Hematopoietic multipotent progenitor cell (in vitro differentiated cells): ENCODE results near the gene GZMB. TPM values are rescaled to one million over a fixed set of nuclear protein-coding genes. Genes with fewer than 3 reads are reported as not detected.
A peak's percentile ranks its signal among the peaks of the same experiment; 100 is the strongest.
"Not testable (repeated sequence)": the region's sequence is repeated elsewhere in the genome, so short reads cannot be mapped to it uniquely, and the experiment has no call there.

Source experiments
- DNase-seq, 3 donors: peaks; one replicate each; pipeline ENCODE4 v3.0.0-alpha.2; 2011 to 2015; ENCODE audit warnings: low read depth in 2 of 3, low spot score in 2 of 3
- total RNA-seq: library from RNA; depleted of rRNA; stranded (reverse); fragments of >200 nt; gene quantifications from one replicate; pipeline ENCODE4 v1.2.3, GENCODE V29; 2012

Gene GZMB
- total RNA-seq, 1 donor = under 0.01 TPM

DNA sequence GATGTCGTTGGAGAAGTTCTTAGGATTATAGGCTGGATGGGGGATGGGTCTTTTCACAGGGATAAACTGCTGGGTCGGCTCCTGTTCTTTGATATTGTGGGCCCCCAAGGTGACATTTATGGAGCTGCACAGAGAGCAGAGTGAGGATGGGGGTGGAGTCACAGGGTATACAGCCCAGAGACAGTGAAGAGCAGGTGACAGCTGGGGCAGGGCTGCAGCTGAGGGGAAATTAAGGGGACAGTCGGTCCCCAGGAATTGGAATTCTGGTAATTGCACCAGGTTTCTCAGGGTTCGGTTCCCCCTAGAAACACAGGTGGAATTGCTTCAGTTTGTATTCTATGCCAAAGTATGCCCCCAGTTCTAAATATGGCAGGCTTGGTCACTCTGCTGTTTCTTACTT lies 1.7 kb downstream of the GZMB start:
- no peak for DNase-seq

DNA sequence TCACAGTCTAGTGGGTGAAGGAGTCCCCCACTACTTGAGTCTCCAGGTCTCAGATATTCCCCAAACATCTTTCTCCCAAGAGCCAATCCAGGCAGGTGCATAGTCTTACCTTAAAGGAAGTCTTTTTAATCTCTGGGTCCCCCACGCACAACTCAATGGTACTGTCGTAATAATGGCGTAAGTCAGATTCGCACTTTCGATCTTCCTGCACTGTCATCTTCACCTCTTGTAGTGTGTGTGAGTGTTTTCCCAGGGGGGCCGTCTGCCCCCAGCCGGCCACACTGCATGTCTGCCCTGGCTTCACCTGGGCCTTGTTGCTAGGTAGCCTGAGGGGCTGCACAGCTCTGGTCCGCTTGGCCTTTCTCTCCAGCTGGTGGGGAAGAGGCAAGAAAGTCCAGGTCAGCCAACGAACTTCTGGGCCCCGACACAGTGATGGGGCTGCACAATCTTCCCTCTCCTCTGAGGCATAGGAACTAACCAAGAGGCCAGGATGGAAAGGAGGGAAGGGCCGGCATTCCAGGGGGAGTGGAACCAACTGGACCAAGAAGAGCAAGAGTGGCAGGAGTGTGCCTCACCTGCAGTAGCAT lies 2.1 kb downstream of the GZMB start:
- no peak for DNase-seq

DNA sequence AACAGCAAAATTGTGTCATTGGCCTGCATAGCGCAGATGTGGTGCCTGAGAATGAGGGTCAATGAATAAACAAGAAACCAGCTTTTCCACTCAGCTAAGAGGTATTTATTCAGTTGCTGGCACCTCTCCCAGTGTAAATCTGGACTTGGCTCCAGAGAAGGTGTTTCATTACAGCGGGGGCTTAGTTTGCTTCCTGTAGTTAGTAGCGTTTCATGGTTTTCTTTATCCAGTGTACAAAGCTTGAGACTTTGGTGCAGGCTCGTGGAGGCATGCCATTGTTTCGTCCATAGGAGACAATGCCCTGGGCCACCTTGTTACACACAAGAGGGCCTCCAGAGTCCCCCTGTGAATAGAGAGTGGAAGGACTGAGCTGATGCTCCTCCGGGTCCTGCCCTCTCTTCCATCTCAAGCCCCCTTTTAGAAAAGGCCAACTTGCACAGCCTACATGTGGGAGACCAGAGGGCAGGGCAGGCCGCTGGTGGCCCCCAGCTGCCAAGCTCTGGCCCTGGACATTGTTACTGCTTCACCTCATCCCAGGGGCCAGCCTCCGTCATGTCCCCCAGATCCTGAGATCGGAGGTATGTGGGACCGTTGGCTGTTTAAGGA lies 3.0 kb downstream of the GZMB start:
- DNase-seq = no peak

DNA sequence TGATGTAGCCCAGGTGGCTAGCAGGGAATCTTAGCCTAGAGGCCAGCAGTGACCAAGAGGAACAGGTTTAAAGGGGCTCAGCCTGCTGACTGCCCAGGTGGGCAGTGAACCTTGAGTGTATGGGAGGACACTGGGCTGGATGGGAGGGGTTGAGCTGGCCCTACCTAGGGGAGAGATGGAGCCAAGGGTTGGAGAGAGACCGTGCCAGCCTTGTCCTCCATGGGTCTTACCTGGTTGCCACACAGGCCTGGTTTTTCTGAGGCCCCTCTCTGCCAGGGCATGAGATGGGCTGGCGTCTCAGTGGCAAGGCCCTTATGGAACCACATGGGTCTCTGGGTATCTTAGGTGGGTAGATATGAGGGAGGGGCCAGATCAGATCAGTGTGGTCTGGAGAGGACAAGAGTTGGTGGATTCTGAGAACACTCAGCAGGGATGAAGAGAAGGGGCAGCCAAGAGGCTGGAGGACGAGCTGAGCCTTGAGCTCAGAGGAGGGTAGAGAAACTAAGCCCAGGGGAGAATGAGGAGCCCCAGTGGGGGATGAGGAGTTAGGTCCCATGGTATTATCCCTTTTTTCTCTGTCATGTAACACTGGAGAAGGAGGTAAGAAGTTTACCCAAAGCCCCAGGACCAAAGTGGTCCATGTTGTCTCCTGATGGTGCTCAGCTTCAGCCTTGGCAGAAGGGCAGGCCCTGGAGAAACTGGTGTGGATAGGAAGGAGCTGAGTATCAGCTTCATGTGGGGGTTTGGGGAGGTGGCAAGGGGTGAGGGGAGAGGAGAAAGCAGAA lies 3.7 kb downstream of the GZMB start:
- DNase-seq = no peak

DNA sequence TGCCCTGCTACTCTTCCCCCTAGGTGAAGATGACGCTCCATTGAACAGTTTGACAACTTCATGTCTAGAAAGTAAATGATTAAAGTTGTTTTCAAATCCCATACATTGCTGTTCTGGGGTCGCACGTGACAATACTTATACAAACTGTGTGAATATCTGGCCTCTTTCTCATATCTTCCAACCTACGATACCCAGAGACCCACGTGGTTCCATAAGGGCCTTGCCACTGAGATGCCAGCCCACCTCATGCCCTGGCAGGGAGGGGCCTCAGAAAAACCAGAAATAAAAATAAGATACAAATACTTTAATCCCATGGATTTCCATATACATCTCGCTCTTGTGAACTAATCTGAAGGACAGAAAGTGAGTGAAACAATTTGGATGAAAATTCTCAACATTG lies 4.5 kb downstream of the GZMB start:
- no peak for DNase-seq

DNA sequence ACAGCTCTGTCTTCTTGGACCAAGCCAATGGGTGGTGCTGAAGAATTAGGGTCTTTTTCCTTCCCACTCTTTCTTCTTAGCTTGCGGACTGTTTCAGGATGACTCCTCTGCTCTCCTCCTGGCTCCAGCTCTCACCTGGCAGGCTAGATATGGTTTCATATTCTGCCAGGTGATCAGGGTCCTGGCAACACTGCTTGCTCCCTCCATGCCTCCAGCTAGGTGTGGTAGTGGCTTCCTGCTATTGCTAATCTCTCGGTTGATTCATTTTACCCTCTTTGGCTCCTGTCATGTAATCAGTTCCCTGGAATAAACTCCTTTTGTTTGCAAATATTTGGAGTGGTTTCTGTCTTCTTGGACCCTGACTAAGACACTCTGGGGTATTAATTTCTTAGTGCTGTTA lies 20.2 kb downstream of the GZMB start:
- no peak for DNase-seq

DNA sequence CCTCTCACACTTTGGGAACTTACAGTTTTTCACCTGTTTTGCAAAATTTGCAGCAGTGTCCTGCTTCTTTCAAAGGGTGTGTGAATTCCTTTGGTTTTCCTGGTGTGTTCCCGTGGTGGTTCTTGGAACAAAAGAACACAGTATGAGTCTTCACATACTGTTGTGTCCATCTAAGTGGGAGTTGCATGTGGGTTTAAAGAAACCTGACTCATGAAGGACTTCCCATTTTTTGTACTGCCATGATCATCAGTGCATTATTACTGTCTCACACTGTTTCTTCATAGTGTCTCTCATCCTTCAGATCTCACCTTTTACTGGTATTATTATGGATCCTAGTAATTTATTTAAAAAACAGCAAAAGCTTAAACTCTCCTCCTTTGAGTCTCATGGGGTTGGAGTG lies 20.7 kb downstream of the GZMB start:
- DNase-seq = no peak

DNA sequence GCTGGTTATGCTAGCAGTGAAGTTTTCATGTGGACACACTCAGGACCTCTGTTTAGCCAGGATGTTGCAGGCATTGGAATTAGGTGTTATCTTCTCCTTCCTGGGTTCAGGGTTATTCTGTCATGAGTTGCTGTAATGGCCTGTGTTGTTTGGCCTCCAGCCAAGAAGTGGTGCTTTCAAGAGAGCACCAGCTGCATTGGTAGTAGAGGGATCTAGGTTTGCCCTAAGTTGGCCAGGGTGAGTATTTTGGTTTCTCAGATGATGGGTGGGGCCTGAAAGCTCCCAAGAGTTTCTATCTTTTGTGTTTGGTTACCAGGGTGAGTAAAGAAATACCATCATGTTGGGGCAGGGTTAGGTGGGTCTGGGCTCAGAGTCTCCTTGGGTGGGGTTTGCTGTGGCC lies 21.8 kb downstream of the GZMB start:
- no peak for DNase-seq

DNA sequence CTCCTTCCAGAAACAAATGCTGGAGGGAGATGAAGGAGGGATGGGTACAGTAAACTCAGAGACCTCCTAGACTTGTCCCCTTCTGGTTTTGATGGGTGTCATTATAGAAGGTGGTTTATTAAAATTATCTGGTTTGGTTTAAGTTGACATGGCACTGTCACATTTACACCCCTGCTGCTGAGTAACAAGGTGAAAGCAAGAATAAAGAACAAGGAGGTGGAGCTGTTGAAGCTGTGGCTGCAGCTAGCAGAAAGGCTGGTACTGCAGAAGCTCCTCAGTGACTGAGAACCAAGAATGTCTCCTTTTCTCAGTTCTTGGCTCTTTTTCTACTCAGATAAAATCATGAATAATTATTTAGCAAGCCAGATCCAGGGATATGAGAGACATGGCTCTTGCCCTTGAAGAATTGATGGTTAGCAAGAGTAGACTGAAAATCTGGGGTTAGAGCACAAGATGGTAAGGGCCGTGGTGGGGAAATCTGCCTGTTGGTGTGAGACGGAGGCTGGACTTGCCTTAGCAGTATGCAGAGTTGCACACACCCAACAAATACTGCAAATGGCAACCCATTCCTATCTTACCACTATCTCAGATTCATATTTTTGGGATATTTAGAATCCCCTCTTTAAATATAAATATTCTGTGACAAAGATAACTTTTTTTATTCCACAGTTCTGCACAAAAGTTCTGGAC lies 24.2 kb downstream of the GZMB start, which contains the start of gene GZMH:
GZMH (minus strand) TSS at position 31 of the 690 bp plus-strand sequence. CDS start 72 bp downstream, outside the sequence.
- DNase-seq = no peak

DNA sequence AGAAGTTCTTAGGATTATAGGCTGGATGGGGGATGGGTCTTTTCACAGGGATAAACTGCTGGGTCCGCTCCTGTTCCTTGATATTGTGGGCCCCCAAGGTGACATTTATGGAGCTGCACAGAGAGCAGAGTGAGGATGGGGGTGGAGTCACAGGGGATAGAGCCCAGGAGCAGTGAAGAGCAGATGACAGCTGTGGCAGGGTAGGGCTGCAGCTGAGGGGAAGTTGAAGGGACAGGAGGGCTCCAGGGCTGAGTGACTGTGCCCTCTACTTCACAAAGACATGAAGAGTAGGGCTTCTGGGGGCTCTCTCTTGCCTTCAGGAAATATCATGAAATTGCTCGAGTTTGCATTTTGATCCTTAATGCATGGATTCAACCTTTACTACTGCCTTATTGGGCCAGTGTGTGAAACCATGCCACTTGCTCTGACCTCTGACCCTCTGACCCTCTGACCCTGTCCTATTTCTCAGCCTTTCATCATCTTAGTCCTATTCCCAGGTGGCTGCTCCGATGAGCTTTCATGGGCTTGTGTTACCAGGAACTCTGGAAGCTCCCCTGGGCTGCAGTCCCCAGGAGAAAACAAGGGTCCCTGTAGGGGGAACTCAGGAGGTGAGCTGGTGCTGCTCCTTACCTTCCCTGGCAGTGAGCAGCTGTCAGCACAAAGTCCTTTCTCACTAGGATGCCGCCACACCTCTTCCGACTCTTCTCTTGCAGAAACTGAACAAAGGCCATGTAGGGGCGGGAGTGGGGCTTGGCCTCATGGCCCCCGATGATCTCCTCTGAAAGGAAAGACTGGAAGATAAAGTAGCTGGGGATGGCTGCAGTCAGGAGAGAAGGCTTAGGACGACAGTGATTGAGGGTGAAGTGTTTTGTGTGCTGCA lies 26.1 kb downstream of the GZMB start:
- peak in 1 of 3 donors; percentile 21 for DNase-seq

DNA sequence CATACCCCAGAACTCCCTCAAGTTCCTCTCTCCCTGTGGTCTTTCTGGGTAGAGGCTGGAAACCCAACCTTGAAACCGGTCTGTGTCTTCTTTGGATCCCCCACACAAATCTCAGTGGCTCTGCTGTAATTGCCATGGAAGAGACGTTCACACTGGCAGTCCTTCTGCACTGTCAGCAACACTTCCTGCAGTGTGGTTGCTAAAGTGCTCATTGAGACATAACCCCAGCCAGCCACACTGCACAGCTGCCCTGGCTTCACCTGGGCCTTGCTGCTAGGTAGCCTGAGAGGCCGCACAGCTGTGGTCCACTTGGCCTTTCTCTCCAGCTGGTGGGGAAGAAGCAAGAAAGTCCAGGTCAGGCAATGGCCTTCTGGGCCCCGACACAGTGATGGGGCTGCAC lies 26.9 kb downstream of the GZMB start:
- DNase-seq = no peak

DNA sequence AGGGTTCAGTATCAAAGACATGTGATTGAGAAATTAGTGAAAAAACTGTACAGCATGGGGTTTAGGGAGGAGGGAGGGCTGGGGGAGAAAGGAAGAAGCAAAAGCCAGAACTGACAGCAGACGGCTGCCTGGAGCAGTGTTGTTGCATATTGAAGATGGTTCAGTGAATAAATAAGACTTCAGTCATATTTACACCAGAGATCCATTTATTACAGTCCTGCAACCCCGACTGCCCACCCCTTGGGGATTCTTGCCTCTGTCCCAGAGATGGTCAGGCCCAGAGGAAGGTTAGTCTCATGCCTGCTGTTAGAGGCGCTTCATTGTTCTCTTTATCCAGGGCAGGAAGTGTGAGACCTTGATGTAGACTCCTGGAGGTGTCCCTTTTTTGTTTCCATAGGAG lies 27.7 kb downstream of the GZMB start:
- no peak for DNase-seq

DNA sequence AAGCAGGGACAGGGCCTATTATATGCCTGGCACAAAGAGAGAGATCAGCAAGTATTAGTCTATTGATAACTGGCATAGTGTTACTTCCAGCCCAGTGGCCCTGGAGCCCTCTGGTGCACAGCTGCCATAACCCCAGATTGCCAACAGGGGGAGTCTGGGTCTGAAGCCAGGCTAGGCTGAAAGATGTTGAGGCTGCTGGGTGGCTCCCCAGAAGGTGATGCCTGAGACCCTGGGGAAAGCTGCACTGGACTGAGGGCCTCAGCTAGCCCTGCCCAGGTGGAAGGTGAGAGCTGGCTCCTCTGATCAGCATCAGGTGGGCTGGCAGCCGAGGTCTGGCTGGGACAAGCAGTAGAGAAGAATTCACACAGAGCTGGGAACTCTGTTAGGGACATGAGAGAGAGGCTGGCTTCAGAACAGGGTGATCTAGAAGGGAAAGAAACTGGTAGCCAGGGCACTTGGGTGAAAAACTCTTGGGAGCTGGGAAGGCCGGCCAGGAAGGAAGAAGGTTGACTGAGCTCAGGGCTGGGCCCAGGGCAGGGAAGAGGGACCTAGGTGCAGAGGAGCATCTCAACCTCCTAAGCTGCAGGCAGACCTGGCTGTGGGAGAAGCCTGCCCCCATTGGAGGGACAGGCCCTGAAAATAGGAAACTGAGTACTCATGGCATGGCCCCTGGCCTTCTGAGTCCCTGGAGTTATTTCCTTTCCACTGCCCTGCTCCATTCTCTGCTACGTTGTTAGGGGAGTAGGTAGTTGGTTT lies 28.4 kb downstream of the GZMB start:
- peak; percentile 16 to 62 (median 34) for DNase-seq

DNA sequence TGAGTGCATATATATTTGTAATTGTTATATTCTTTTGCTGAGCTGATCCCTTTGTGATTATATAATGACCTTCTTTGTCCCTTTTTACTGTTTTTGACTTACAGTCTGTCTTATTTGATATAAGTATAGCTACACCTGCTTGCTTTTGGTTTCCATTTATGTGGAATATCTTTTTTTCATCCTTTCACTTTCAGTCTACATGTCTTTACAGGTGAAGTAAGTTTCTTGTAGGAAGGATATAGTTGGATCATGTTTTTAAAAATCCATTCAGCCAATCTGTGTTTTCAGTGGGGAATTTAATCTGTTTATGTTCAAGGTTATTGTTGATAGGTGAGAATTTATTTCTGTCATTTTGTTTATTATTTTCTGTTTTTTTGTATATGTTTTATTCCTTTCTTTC lies 36.6 kb downstream of the GZMB start:
- no peak for DNase-seq

DNA sequence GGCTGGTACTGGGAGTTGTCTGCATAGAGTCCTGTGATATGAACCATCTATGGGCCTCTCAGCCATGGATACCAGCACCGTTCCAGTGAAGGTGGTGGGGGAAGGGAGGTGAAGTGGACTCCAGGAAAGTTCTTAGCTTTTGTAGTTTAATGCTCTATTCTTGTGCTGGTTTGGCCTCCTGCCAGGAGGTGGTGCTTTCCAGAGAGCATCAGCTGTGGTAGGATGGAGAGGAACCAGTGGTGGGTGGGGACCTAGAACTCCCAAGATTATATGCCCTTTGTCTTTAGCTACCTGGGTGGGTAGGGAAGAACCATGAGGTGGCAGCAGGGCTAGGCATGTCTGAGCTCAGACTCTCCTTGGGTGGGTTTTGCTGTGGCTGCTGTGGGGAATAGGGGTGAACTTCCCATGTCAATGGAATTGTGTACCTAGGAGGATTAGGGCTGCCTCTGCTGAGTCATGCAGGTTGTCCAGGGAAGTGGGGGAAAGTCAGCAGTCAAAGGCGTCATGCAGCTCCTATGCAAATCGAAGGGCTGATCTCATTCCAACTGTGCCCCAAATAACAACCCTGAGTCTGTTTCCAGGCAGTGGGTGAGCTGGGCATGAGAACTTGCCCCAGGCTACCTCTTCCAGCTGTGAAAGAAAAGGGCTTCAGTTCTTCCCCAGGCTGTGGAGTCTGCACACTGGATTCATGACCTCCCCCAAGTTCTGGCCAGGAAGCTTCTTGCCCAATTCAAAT lies 38.7 kb downstream of the GZMB start:
- DNase-seq = no peak

DNA sequence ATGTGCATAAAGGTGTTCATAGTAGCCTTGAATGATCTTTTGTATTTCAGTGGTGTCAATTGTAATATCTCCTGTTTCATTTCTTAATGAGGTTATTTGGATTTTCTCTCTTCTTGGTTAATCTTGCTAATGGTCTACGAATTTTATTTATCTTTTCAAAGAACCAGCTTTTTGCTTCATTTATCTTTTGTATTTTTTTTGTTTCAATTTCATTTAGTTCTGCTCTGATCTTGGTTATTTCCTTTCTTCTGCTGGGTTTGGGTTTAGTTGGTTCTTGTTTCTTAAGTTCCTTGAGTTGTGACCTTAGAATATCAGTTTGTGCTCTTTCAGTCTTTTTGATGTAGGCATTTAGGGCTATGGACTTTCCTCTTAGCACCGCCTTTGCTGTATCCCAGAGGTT lies 43.0 kb downstream of the GZMB start:
- not testable (repeated sequence) for DNase-seq

DNA sequence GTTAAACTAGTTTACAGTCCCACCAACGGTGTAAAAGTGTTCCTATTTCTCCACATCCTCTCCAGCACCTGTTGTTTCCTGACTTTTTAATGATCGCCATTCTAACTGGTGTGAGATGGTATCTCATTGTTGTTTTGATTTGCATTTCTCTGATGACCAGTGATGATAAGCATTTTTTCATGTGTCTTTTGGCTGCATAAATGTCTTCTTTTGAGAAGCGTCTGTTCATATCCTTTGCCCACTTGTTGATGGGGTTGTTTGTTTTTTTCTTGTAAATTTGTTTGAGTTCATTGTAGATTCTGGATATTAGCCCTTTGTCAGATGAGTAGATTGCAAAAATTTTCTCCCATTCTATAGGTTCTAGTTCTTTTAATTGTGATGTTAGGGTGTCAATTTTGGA lies 49.6 kb downstream of the GZMB start:
- not testable (repeated sequence) for DNase-seq
